SK-N-MC (cell line): ENCODE measurements around the gene UST.

Source experiments
- DNase-seq: peaks from one replicate; pipeline ENCODE4 v3.0.0-alpha.2; 2011; ENCODE audit warnings: low read depth, low spot score
- H3K27ac ChIP-seq: fragments of 200-600 bp; sonication (generic); 2 replicates; pipeline ENCODE4 v1.5.1; 2016; ENCODE audit warnings: mixed run types
- H3K36me3 ChIP-seq: fragments of 200-600 bp; sonication (generic); 2 replicates; pipeline ENCODE4 v1.6.1; 2017; ENCODE audit warnings: antibody characterized with exemption, low read length, mixed read lengths; ENCODE audit not compliant: insufficient read depth
- H3K4me3 ChIP-seq: fragments of 200-600 bp; sonication (generic); 2 replicates; pipeline ENCODE4 v1.5.1; 2016
- H3K9ac ChIP-seq: fragments of 200-600 bp; sonication (generic); 2 replicates; pipeline ENCODE4 v1.8.0; 2017; ENCODE audit warnings: mixed run types, mixed read lengths; ENCODE audit not compliant: insufficient read length
- H3K9me3 ChIP-seq: fragments of 200-600 bp; sonication (generic); 2 replicates; pipeline ENCODE4 v1.6.1; 2017; ENCODE audit warnings: low read depth, mild to moderate bottlenecking, antibody characterized with exemption, low read length, moderate library complexity, mixed read lengths
- EZH2 ChIP-seq: fragments of 200-600 bp; sonication (generic); IDR thresholded peaks from one replicate; pipeline ENCODE4 v1.6.1; 2017; ENCODE audit warnings: antibody characterized with exemption
- FOXP2 ChIP-seq: optimal IDR thresholded peaks from 2 replicates; pipeline ENCODE3; 2011; ENCODE audit warnings: mild to moderate bottlenecking, moderate library complexity; ENCODE audit not compliant: insufficient read depth; ENCODE audit errors: extremely low read length, control extremely low read depth
- POLR2AphosphoS5 ChIP-seq: IDR thresholded peaks from 2 replicates; pipeline ENCODE4 v1.6.1; 2012; ENCODE audit warnings: mild to moderate bottlenecking, low read depth, low read length, borderline replicate concordance

UST gene

DNA sequence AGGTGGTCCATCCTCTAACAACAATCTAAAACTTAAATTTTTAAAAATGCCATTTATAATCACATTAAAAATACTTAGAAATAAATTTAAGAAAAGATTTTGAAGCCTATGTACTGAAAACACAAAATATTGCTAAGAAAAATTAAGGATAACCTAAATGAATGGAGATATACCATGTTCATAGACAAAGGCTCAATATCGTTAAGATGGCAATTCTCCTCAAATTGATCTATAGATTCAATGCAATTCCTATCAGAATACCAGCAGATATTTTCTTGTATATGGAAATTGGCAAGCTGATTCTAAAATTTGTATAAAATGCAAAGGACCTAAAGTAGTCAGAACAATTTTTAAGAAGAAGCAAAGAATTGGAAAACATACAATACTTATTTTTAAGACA lies 19.7 kb upstream of the UST start:
- no peaks in the 10 kb centered on the region; the same call in 1 of the 2 replicates for H3K9me3 ChIP-seq
- TF ChIP-seq POLR2AphosphoS5 (no peak), FOXP2 (no peak), EZH2 (no peak)
- no peak overlapping the region for H3K9ac ChIP-seq
- H3K27ac ChIP-seq: no peak overlapping the region
- no peaks in the 10 kb centered on the region for H3K36me3 ChIP-seq
- no peak overlapping the region for H3K4me3 ChIP-seq
- no peak for DNase-seq

DNA sequence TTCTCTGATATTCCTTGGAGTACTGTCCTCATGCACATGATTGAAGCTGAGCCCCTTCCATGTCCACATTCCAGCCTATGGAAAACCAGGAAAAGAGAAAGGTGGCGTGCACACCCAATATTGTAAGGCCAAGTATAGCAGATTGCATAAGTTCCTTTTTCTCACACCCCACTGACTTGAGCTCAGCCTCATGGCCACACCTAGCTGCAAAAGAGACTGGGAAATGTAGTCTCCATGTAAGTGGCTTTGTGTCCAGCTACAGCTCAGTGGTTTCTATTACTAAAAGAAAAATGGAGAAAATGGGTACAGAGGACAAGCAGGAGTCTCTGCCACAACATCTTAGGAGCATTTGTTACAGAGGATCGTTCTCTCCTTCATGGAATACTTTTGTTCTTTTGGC lies 10.8 kb upstream of the UST start:
- no peak for DNase-seq
- TF ChIP-seq EZH2 (no peak), POLR2AphosphoS5 (no peak)
- H3K9ac ChIP-seq: no peak overlapping the region

GRCh38 chr6:148736774-148737412 lies 9.9 kb upstream of the UST start:
- Histone ChIP-seq H3K27ac (no peak overlapping the region), H3K4me3 (no peak overlapping the region), H3K9me3 (no peaks in the 10 kb centered on the region), H3K36me3 (no peaks in the 10 kb centered on the region), H3K9ac (no peak overlapping the region)
- no peak for DNase-seq
- TF ChIP-seq FOXP2 (no peak), POLR2AphosphoS5 (no peak), EZH2 (no peak)

More for the DNA sequence above, 10.8 kb upstream of the UST start:
- no peaks in the 10 kb centered on the region for H3K9me3 ChIP-seq
- H3K36me3 ChIP-seq: no peaks in the 10 kb centered on the region
- H3K27ac ChIP-seq: no peak overlapping the region
- H3K4me3 ChIP-seq: no peak overlapping the region

DNA sequence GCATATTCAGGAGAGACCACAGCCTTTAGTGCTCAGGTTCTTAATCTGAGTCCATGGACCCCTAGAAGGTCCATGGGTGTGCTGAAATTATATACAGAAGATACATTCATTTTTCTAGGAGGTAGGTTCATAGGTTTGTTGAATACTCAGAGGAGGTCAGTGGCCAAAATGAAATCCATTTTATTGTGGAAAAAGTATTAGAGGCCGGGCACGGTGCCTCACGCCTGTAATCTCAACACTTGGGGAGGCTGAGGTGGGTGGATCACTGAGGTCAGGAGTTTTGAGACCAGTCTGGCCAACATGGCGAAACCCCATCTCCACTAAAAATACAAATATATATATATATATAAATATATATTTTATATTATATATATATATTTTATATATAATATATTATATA lies 9.0 kb upstream of the UST start:
- DNase-seq: no peak
- Histone ChIP-seq H3K36me3 (no peaks in the 10 kb centered on the region), H3K9me3 (no peaks in the 10 kb centered on the region), H3K27ac (no peak overlapping the region), H3K9ac (no peak overlapping the region), H3K4me3 (no peak overlapping the region)
- no peak for TF ChIP-seq POLR2AphosphoS5
- TF ChIP-seq FOXP2: no peak
- no peak for TF ChIP-seq EZH2

- no peak overlapping the region for H3K4me3 ChIP-seq
- no peak overlapping the region for H3K9ac ChIP-seq
- H3K9me3 ChIP-seq: no peaks in the 10 kb centered on the region
- TF ChIP-seq FOXP2 (no peak), EZH2 (no peak), POLR2AphosphoS5 (no peak)
- no peak for DNase-seq
- no peak overlapping the region for H3K27ac ChIP-seq
- no peaks in the 10 kb centered on the region for H3K36me3 ChIP-seq
These were observed 7.6 kb upstream of the UST start for GRCh38 chr6:148738946-148739821.

GRCh38 chr6:148739822-148740128 lies 7.1 kb upstream of the UST start:
- H3K9me3 ChIP-seq: no peaks in the 10 kb centered on the region
- H3K9ac ChIP-seq: no peak overlapping the region
- no peaks in the 10 kb centered on the region for H3K36me3 ChIP-seq
- no peak overlapping the region for H3K27ac ChIP-seq
- no peak overlapping the region for H3K4me3 ChIP-seq
- no peak for DNase-seq
- TF ChIP-seq EZH2 (no peak), FOXP2 (no peak), POLR2AphosphoS5 (no peak)

DNA sequence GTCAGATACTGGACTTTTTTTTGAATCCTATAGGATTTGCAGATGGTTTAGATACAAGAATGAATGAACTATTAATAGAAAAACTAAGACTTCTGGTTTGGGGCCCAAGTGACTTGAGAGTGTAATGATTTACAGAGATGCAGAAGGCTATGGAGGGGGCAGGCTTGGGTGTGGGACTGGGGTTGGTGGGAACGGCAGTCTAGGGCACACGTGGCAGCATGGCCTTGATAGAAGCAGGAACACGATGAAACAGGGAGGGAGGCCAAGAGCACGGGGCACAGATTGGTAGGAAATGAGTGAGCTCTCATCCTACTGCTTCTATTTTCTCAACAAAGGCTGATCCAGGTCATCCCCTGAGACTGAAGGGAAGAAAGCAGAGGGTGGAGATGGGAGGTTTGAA lies 3.4 kb upstream of the UST start:
- Histone ChIP-seq H3K9ac (no peak overlapping the region), H3K9me3 (no peaks in the 10 kb centered on the region), H3K27ac (no peak overlapping the region), H3K36me3 (no peaks in the 10 kb centered on the region), H3K4me3 (no peak overlapping the region)
- no peak for TF ChIP-seq EZH2
- TF ChIP-seq POLR2AphosphoS5: no peak
- no peak for TF ChIP-seq FOXP2
- DNase-seq: no peak

DNA sequence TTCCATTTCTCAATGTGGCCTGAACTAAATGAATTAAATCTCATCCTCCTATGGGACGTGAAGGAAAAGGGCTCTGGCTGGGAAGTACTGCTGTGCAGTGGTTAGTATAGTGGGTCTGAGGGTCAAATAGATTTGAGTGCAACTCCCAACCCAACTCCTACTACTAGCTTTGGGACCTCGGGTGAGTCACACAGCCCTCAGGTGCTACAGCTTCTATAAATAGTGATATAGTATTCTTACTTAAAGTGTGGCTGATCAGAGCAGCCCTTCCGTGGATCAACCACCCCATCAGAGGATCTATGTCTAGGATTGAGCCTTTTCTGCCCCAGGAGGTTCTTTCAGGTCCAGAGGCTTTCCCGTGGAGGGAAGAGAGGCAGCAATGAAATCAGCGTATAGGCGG lies 904 bp upstream of the UST start:
- Histone ChIP-seq H3K4me3 (peak overlapping the region; percentile 86), H3K36me3 (no peaks in the 10 kb centered on the region), H3K27ac (0 out of 2 replicates have a peak overlapping the region, but pooled peaks have one; percentile 61), H3K9ac (peak overlapping the region; percentile 86), H3K9me3 (no peaks in the 10 kb centered on the region)
- DNase-seq: no peak
- no peak for TF ChIP-seq EZH2
- no peak for TF ChIP-seq FOXP2
- TF ChIP-seq POLR2AphosphoS5: no peak

GRCh38 chr6:148747145-148747470 lies 278 bp downstream of the UST start:
- no peak for DNase-seq
- Histone ChIP-seq H3K27ac (no peak overlapping the region), H3K4me3 (peak overlapping the region; percentile 86), H3K9me3 (no peaks in the 10 kb centered on the region), H3K9ac (peak overlapping the region; percentile 50), H3K36me3 (no peaks in the 10 kb centered on the region)
- no peak for TF ChIP-seq POLR2AphosphoS5
- TF ChIP-seq EZH2: no peak
- no peak for TF ChIP-seq FOXP2
